ENCODE results near the gene CRACR2B.

The CRACR2B gene

GRCh38 chr11:782264-783174 is 45.2 kb upstream of the CRACR2B start:
- Histone ChIP-seq H3K4me3 (replicated peaks; ENCODE audit: insufficient read depth, low read length) (no peak overlapping the region), H3K27ac (replicated peaks) (no peak overlapping the region), H3K27me3 (ENCODE audit: insufficient read depth, poor library complexity, severe bottlenecking) (no peaks in the 10 kb centered on the region)
- TF ChIP-seq POLR2AphosphoS5 (IDR thresholded peaks at IDR 0.05; ENCODE audit: low read depth) (no peak), REST (IDR thresholded peaks at IDR 0.05; ENCODE audit: insufficient replicate concordance, low read depth) (no peak), SPI1 (IDR thresholded peaks at IDR 0.05; ENCODE audit: borderline replicate concordance, low read depth) (no peak), GABPA (IDR thresholded peaks at IDR 0.05; ENCODE audit: low read depth) (no peak)
- no peak for DNase-seq (ENCODE audit: low read depth in 1 of 2, low spot score in 1 of 2)

- TF ChIP-seq REST (IDR thresholded peaks at IDR 0.05; ENCODE audit: insufficient replicate concordance, low read depth) = no peak
- peak; percentile 22; the same call in 1 of the 2 replicates for TF ChIP-seq POLR2AphosphoS5 (IDR thresholded peaks at IDR 0.05; ENCODE audit: low read depth)
- peak; percentile 29 for TF ChIP-seq CTCF (IDR thresholded peaks at IDR 0.05; ENCODE audit: insufficient read depth, low read length)
- peak in 1 of 2 experiments; percentile 45 for DNase-seq (ENCODE audit: low read depth in 1 of 2, low spot score in 1 of 2)
- Histone ChIP-seq H3K27me3 (ENCODE audit: insufficient read depth, poor library complexity, severe bottlenecking) (peaks cover 4% of the 10 kb centered on the region), H3K27ac (replicated peaks) (no peak overlapping the region), H3K4me3 (replicated peaks; ENCODE audit: insufficient read depth, low read length) (no peak overlapping the region)
Measured at GRCh38 chr11:783581-784015, 44.1 kb upstream of the CRACR2B start.

GRCh38 chr11:786235-787083 is 41.3 kb upstream of the CRACR2B start:
- Histone ChIP-seq H3K27ac (replicated peaks) (no peak overlapping the region), H3K4me3 (replicated peaks; ENCODE audit: insufficient read depth, low read length) (no peak overlapping the region), H3K27me3 (ENCODE audit: insufficient read depth, poor library complexity, severe bottlenecking) (peaks cover 6% of the 10 kb centered on the region)
- DNase-seq (ENCODE audit: low read depth in 1 of 2, low spot score in 1 of 2) = no peak
- TF ChIP-seq POLR2AphosphoS5 (IDR thresholded peaks at IDR 0.05; ENCODE audit: low read depth) (no peak), REST (IDR thresholded peaks at IDR 0.05; ENCODE audit: insufficient replicate concordance, low read depth) (no peak), CTCF (IDR thresholded peaks at IDR 0.05; ENCODE audit: insufficient read depth, low read length) (no peak), GABPA (IDR thresholded peaks at IDR 0.05; ENCODE audit: low read depth) (no peak), SPI1 (IDR thresholded peaks at IDR 0.05; ENCODE audit: borderline replicate concordance, low read depth) (no peak)
